Endometrial microvascular endothelial cells (primary cell): ENCODE data around the gene TRPM4. TPM values are rescaled to one million over a fixed set of nuclear protein-coding genes. Genes with fewer than 3 reads are reported as not detected.
"Not testable (repeated sequence)": the region's sequence is repeated elsewhere in the genome, so short reads cannot be mapped to it uniquely, and the experiment has no call there.

Experiments
- in situ Hi-C: cut with HindIII; loops from 2 replicates; pipeline ENCODE4 v1.10.0; 2017; ENCODE audit warnings: low sequenced_read_pairs, low pct_unique_long_range_greater_than_20kb; ENCODE audit errors: inconsistent ontology term
- total RNA-seq: library from RNA; depleted of rRNA; stranded (reverse); fragments of >200 nt; gene quantifications from one replicate; pipeline ENCODE4 v1.2.3, GENCODE V29; 2015; ENCODE audit errors: inconsistent ontology term

Gene TRPM4
- total RNA-seq, 1 donor from 2014 or later, result 27.8 TPM

- in situ Hi-C loops, result no loop called here
These were observed 32.4 kb upstream of the TRPM4 start for GRCh38 chr19:49125025-49125731.

GRCh38 chr19:49126575-49126974 is 31.0 kb upstream of the TRPM4 start:
- in situ Hi-C loops, result no loop called here

- in situ Hi-C loops, result not testable (repeated sequence)
These were observed 30.4 kb upstream of the TRPM4 start for GRCh38 chr19:49127225-49127624.

- in situ Hi-C loops, result no loop called here
These were observed 29.7 kb upstream of the TRPM4 start for GRCh38 chr19:49127674-49128544.

- in situ Hi-C loops, result no loop called here
These were observed 28.9 kb upstream of the TRPM4 start for GRCh38 chr19:49128545-49129237.

DNA sequence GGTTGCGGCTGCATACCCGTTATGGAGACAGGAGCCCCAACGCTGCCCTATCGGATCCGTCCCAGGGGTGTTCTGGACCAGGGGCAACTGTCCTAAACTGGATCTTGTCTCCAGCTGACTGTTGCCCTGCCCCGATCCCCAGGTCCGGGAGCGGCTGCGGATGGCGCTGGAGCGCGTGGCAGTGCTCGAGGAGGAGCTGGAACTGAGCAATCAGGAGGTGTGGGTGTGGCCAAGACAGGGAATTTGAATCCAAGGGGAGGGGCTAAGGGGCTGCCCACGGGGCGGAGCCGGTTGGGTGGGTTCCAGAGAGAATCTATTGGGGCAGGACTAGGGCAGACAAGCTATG is 28.4 kb upstream of the TRPM4 start:
- in situ Hi-C loops, result no loop called here

DNA sequence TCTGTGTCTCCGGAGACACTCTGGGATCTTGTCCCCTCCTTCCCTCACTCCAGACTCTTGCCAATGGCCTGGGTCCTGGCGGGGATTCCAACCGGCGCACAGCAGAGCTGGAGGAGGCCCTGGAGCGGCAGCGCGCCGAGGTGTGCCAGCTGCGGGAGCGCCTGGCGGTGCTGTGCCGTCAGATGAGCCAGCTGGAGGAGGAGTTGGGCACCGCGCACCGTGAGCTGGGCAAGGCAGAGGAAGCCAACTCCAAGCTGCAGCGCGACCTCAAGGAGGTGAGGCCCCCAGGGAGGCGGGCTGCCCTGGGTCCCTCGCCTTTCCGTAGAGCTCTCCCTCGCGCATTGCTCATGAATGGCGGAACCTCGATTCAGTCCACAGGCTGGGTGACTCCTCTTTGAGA is 27.3 kb upstream of the TRPM4 start:
- in situ Hi-C loops, result no loop called here

- in situ Hi-C loops, result no loop called here
These were observed 24.5 kb upstream of the TRPM4 start for GRCh38 chr19:49132974-49133609.

DNA sequence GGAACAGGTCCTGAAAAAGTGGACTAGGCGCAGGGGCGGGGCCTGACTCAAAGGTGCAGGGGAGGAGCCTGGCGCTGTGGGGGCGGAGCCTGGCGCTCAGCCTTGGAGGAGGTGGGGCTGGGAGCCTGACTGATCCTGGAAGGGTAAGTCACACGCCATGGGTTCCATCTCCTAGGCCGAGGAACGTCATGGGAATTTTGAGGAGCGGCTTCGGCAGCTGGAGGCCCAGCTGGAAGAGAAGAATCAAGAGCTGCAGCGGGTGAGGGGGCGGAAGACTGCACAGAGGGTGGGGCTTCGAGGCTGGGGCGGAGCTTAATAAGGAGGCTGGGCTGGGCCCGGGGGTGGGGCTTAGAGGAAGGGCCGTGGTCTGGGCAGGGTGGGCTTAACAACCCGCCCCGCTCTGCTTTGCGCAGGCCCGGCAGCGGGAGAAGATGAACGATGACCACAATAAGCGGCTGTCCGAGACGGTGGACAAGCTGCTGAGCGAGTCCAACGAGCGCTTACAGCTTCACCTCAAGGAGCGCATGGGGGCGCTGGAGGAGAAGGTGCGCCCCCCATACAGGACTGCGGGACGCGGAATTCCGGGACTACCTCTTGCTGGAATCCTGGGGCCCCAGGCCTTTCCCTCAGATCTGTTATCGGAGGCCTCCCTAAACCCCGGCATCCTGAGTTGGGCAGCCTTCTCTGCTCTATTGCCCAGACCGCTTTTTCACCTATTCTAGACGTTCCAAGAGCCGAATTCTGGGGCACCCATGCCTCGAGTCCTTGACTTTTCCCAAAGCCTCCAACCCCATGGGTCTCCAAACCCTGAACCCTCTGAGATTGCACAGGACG is 23.8 kb upstream of the TRPM4 start:
- in situ Hi-C loops, result no loop called here

GRCh38 chr19:49135686-49136085 is 21.9 kb upstream of the TRPM4 start:
- in situ Hi-C loops, result no loop called here

- in situ Hi-C loops, result no loop called here
These were observed 20.8 kb upstream of the TRPM4 start for GRCh38 chr19:49136771-49137171.

DNA sequence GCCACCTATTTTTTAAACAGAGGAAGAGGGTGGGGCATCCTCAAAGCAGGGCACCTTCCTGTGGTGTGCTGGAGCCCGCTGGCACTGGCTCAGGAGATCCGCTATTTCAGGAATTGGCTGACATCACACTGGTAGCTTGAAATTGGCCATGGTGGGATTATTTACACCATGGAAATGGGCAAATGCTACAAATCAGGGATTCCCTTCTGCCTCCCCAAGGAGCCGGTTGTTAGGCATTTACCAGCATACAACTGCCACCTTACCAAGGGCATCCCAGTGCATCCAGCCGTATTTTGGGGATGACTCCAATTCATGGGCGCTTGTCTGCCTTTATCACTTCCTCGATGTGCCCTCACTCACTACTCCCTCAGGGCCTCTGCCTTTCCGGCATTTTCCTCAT is 16.6 kb upstream of the TRPM4 start:
- in situ Hi-C loops, result loop anchor here (10.0 kb wide), 1 partner anchor 54 kb away; no protein-coding TSS in a partner anchor

- in situ Hi-C loops, result loop anchor here (10.0 kb wide), 1 partner anchor 53 kb away; no protein-coding TSS in a partner anchor
These were observed 16.2 kb upstream of the TRPM4 start for GRCh38 chr19:49141352-49141751.

- in situ Hi-C loops, result loop anchor here (10.0 kb wide), 1 partner anchor 52 kb away; no protein-coding TSS in a partner anchor
These were observed 14.7 kb upstream of the TRPM4 start for GRCh38 chr19:49142866-49143335.

- in situ Hi-C loops, result loop anchor here (10.0 kb wide), 1 partner anchor 49 kb away; no protein-coding TSS in a partner anchor
These were observed 11.8 kb upstream of the TRPM4 start for GRCh38 chr19:49145573-49146407.

- in situ Hi-C loops, result loop anchor here (10.0 kb wide), 1 partner anchor 48 kb away; no protein-coding TSS in a partner anchor
These were observed 11.2 kb upstream of the TRPM4 start for GRCh38 chr19:49146408-49146770.

GRCh38 chr19:49148044-49148682 is 9.4 kb upstream of the TRPM4 start:
- in situ Hi-C loops, result loop anchor here (10.0 kb wide), 1 partner anchor 47 kb away; no protein-coding TSS in a partner anchor
